ENCODE data around the gene BSPRY.

BSPRY gene

GRCh38 chr9:113310538-113310937 is 38.8 kb upstream of the BSPRY start:
- TF ChIP-seq CTCF (IDR thresholded peaks at IDR 0.05): no peak

- TF ChIP-seq CTCF (IDR thresholded peaks at IDR 0.05): no peak
Measured at GRCh38 chr9:113311961-113312360, 37.4 kb upstream of the BSPRY start.

- TF ChIP-seq CTCF (IDR thresholded peaks at IDR 0.05): no peak
Measured at GRCh38 chr9:113313261-113313660, 36.1 kb upstream of the BSPRY start.

GRCh38 chr9:113315231-113315630 is 34.1 kb upstream of the BSPRY start:
- no peak for TF ChIP-seq CTCF (IDR thresholded peaks at IDR 0.05)

- TF ChIP-seq CTCF (IDR thresholded peaks at IDR 0.05): no peak
Measured at GRCh38 chr9:113316030-113316429, 33.3 kb upstream of the BSPRY start.

- TF ChIP-seq CTCF (IDR thresholded peaks at IDR 0.05): no peak
Measured at GRCh38 chr9:113317777-113318176, 31.6 kb upstream of the BSPRY start.

- no peak for TF ChIP-seq CTCF (IDR thresholded peaks at IDR 0.05)
Measured at GRCh38 chr9:113319054-113319453, 30.3 kb upstream of the BSPRY start.

GRCh38 chr9:113320051-113320450 is 29.3 kb upstream of the BSPRY start:
- TF ChIP-seq CTCF (IDR thresholded peaks at IDR 0.05): no peak
